GM21515 (cell line): ENCODE measurements around the gene TAP2.
"Not testable (repeated sequence)": the region's sequence is repeated elsewhere in the genome, so short reads cannot be mapped to it uniquely, and the experiment has no call there.

Source experiments
- ATAC-seq: cut with Tn5 transposase; IDR thresholded peaks from one replicate; pipeline ENCODE4 v1.9.1; 2021; ENCODE audit not compliant: unreplicated experiment

The TAP2 gene

GRCh38 chr6:32838114-32838958 lies at the start of gene TAP2:
TAP2 (minus strand) TSS chr6:32838739; CDS start chr6:32838233, 506 bp downstream.
- ATAC-seq = peak; percentile 61

GRCh38 chr6:32887616-32888015 lies 49.1 kb upstream of the TAP2 start:
- ATAC-seq = no peak

DNA sequence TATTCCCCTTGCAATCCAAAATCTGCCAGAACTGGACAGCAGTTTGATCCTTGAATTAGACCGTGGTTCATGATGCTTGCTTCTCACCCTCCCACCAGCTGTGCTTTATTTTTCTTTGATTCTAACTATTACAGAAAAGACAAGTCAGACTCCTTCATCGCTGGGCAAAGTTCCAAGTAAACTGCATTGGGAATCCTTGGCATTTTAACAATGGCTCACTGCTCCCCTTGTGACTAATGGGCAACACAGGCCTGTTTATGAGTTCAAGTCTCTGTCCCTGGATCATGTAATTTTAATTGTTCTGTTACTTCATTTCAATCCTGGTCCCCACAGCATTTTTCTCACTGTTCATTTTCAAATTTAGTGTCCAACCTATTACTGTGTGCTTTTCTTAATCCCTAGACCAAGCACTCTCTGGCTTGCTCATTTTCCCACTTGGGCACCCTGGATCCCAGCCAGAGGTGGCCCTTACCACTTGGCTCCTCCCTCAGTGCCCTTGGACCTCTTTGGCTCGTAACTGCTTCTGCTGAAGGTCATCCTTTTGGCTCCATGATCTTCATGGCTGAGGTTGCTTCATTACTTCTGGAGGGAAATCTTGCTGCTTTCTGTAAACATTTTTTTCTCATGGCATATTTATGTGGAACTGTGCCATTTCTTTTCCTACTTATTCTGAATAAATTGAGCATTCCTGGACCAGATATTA lies 48.3 kb upstream of the TAP2 start:
- ATAC-seq = no peak

- no peak for ATAC-seq
Measured at GRCh38 chr6:32885698-32886286, 47.3 kb upstream of the TAP2 start.

DNA sequence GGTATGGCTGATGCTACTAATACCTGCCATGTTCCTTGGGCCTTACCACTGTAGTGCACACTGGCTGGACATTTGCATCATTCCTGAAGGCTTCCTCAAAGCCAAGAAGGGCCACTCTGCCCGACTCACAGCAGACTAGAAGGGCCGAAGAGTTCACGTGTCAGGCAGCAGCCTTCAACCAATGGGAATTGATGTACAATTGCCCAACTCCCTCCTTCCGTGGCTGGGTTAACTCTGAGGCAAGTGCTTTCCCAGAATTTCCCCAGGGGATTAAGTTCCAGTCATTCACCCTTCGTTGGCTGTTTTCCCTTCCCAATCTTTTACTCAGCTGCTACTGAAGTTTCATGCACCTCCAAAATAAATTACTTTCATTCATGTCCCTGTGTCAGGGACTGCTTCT lies 45.2 kb upstream of the TAP2 start:
- no peak for ATAC-seq

GRCh38 chr6:32882879-32883250 lies 44.3 kb upstream of the TAP2 start:
- no peak for ATAC-seq

DNA sequence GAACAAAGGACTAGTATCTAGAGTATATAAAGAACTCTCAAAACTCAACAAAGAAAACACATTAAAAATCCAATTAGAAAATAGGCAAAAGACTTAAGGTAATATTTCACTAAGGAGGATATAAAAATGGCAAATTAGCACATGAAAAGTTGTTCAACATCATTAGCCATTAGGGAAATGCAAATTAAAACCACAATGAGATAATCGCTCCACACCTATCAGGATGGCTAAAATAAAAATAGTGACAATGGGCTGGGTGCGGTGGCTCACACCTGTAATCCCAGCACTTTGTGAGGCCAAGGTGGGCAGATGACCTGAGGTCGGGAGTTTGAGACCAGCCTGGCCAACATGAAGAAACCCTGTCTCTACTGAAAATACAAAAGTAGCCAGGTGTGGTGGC lies 42.4 kb upstream of the TAP2 start:
- ATAC-seq = not testable (repeated sequence)

DNA sequence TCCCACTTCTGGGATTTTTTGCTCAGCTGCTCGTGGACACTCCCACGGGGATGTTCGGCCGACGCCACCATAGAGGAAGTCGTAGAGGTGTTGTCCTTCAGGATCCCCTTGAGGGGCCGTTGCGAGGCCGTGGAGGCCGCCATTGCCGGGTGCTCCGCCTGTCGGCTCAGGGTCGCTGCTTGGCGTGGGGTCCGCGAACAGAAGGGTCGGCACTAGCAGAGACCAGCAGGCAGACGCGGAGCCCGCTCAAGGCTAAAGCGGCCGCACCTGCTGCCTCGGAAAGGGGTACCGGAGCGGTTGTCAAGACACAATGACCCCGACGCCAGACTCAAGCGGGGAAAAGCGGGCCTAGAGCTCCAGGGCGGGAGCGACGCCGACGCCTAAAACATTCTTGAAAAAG lies 41.2 kb upstream of the TAP2 start:
- ATAC-seq = no peak

DNA sequence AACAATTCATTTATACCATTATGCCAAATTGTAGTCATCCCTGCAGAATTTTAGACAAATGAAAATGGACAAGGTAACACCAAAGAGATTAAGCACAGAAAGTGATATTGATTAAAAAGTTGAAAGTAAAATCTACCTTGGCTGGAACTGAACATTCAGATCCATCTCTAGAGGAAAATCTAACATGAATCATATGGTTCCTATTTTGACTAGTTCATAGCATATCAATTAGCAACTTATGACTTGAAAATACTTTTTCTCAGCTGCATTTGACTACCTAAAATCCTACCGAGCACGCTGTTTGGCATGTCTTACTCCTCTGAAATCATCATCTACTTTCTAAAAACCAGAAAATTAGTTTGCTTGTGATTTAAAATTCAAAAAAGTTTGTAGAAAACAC lies 38.1 kb upstream of the TAP2 start:
- ATAC-seq = no peak

DNA sequence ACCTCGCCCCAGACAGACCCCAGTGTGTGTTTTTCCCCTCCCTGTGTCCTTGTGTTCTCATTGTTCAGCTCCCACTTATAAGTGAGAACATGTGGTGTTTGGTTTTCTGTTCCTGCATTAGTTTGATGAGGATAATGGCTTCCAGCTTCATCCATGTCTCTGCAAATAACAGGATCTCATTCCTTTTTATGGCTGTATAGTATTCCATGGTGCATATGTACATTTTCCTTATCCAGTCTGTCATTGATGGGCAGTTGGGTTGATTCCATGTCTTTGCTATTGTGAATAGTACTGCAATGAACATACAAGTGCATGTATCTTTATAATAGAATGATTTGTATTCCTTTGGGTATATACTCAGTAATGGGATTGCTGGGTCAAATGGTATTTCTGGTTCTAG lies 35.4 kb upstream of the TAP2 start:
- ATAC-seq = not testable (repeated sequence)

DNA sequence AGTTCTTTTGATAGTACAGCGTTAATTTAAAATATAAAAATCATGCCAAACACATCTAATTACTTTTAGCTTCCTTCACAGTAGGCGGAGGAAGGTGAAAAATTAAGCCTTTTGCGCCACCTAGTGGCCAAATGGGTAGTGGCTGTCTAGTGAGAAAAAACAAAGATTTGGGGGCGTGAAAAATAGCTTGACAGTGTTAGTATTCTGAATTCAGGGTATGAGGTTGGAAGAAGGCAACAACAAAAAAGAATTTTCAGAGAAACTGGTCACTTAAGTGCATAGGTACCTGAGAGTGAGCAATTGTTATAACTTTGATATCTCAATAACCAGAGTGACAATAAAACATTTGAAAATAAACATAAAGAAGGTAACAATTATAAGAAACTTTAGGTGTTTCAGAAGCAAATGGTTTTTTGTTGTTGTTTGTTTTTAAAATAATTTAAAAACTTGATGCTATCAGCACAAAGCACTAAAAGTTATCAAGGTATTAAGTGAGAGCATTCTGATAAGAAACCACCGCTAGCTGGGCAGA lies 29.8 kb upstream of the TAP2 start:
- ATAC-seq = no peak

GRCh38 chr6:32867554-32868256 lies 29.2 kb upstream of the TAP2 start:
- no peak for ATAC-seq

DNA sequence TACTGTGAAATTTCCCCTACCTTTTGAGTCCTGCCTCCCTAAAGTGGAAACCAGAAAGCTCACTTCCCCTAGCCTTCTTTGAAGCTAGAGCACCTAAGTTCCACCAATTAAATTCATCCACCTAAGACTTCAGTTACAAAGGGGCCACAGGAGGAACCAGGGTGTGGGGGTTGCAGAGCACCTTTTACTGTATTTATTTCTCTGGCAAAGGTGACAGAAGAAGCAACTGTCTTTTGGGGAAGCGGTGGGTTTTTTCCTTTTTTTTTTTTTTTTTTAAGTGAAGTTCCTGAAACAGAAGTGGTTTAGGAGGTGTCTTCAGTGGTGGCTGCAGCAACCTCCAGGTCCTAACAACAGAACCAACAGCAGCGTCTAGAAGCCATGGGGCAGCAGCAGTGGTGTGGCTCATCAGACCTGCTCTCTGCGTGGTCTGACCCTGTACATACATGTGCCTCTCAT lies 28.5 kb upstream of the TAP2 start:
- ATAC-seq = no peak

- ATAC-seq = no peak
Measured at GRCh38 chr6:32865724-32866443, 27.3 kb upstream of the TAP2 start.

- no peak for ATAC-seq
Measured at GRCh38 chr6:32862725-32863124, 24.2 kb upstream of the TAP2 start.

DNA sequence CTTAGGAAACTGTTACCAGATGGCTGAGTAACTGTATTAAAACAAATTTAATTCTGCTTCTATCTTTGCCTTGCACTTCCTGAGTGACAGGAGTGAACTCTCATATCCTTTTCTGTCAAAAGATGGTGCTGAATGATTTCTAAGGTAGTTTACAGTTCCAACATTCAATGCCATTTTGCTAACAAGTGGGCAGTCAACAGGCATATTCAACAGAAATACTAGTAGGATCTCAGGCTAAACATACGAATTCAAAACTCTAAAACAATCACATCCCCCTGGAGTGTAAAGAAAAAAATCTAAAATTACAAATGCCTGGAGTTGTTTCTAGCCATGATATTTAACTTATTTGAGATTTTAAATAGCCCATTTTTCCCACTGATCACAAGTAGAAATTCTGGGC lies 22.1 kb upstream of the TAP2 start:
- ATAC-seq = no peak

- no peak for ATAC-seq
Measured at GRCh38 chr6:32858194-32858593, 19.7 kb upstream of the TAP2 start.

- ATAC-seq = no peak
Measured at GRCh38 chr6:32857156-32857891, 18.8 kb upstream of the TAP2 start.

GRCh38 chr6:32855467-32856174 lies 17.1 kb upstream of the TAP2 start:
- ATAC-seq = no peak
